PC-3 (cell line): ENCODE data around the gene PLEKHN1.

Source experiments
- CTCF ChIP-seq: fragments of 300-600 bp; sonication (generic); conservative IDR thresholded peaks from 2 replicates; pipeline ENCODE4 v1.5.1; 2017; ENCODE audit warnings: antibody characterized with exemption, low read depth, mild to moderate bottlenecking, low read length
- EZH2 ChIP-seq: fragments of 300-600 bp; sonication (generic); IDR thresholded peaks from one replicate; pipeline ENCODE4 v1.6.1; 2017; ENCODE audit warnings: antibody characterized with exemption, mild to moderate bottlenecking, low read length; ENCODE audit not compliant: unreplicated experiment

GRCh38 chr1:951364-951763 is 14.9 kb upstream of the PLEKHN1 start:
- TF ChIP-seq CTCF: peak; percentile 59
- no peak for TF ChIP-seq EZH2
